Neural progenitor cell (in vitro differentiated cells): ENCODE measurements around the gene SMIM36.
"Not testable (repeated sequence)": the region's sequence is repeated elsewhere in the genome, so short reads cannot be mapped to it uniquely, and the experiment has no call there.

Source experiments
- CTCF ChIP-seq: fragments of 200-600 bp; sonication (generic); IDR thresholded peaks from 2 replicates; pipeline ENCODE4 v1.5.1; 2017; ENCODE audit warnings: antibody characterized with exemption, mild to moderate bottlenecking
- EZH2 ChIP-seq: fragments of 200-600 bp; sonication (generic); IDR thresholded peaks from 2 replicates; pipeline ENCODE4 v1.6.1; 2017; ENCODE audit warnings: antibody characterized with exemption, mild to moderate bottlenecking, moderate library complexity
- EZH2phosphoT487 ChIP-seq: fragments of 200-600 bp; sonication (generic); IDR thresholded peaks from 2 replicates; pipeline ENCODE4 v1.6.1; 2017; ENCODE audit warnings: antibody characterized with exemption

GRCh38 chr17:55431914-55432313 is 79.3 kb downstream of the SMIM36 start:
- TF ChIP-seq CTCF, EZH2, EZH2phosphoT487: not testable (repeated sequence)
